GM12873 (cell line): Measurements from ENCODE around the gene LUC7L3.

Experiments used
- CTCF ChIP-seq: IDR thresholded peaks from 2 replicates; pipeline ENCODE4 v1.5.1; 2012; ENCODE audit warnings: low read depth, mild to moderate bottlenecking, moderate library complexity, low read length, control low read depth; ENCODE audit not compliant: insufficient read depth; ENCODE audit errors: missing control alignments

LUC7L3 gene

GRCh38 chr17:50774225-50774803 is 54.9 kb downstream of the LUC7L3 start:
- TF ChIP-seq CTCF, result no peak

- no peak for TF ChIP-seq CTCF
These were observed 56.5 kb downstream of the LUC7L3 start for GRCh38 chr17:50775926-50776325.

- no peak for TF ChIP-seq CTCF
These were observed 59.1 kb downstream of the LUC7L3 start for GRCh38 chr17:50778471-50778870.

GRCh38 chr17:50778988-50779387 is 59.6 kb downstream of the LUC7L3 start:
- TF ChIP-seq CTCF, result no peak

- no peak for TF ChIP-seq CTCF
These were observed 60.4 kb downstream of the LUC7L3 start for GRCh38 chr17:50779747-50780353.

GRCh38 chr17:50781167-50781566 is 61.8 kb downstream of the LUC7L3 start:
- no peak for TF ChIP-seq CTCF

GRCh38 chr17:50783193-50783660 is 63.8 kb downstream of the LUC7L3 start:
- TF ChIP-seq CTCF, result peak; percentile 99
